Stimulated activated CD4-positive, alpha-beta T cell treated with anti-CD3 and anti-CD28 coated beads, Interleukin-12 subunit alpha, Interleukin-12 subunit beta, amount 100 ng/mL, for 24 hours (primary cell): Measurements from ENCODE around the gene CRABP2.

Source experiments
- DNase-seq, 2 experiments: peaks; one replicate each; pipeline ENCODE4 v3.0.0-alpha.2; 2020; ENCODE audit warnings: low read depth in 2 of 2

Gene CRABP2

DNA sequence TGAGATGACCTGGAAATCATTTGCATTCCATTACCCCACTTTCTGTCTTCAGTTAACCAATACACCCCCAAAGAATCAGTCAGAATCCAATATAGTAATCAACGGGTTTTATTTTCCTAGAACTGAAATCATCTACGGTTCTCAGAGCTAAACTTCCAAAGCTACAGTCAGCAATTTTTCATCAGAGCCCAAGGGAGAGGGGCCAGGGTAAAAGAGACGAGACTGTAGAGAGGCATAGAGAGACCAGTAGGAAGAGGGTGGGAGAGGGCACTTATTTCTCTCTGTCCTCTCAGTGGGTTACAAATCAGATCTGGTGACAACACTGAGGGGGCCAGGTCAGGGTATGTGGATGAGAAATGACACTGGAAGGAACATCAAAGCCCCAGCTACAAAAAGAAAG lies 36.6 kb upstream of the CRABP2 start:
- DNase-seq, result no peak

DNA sequence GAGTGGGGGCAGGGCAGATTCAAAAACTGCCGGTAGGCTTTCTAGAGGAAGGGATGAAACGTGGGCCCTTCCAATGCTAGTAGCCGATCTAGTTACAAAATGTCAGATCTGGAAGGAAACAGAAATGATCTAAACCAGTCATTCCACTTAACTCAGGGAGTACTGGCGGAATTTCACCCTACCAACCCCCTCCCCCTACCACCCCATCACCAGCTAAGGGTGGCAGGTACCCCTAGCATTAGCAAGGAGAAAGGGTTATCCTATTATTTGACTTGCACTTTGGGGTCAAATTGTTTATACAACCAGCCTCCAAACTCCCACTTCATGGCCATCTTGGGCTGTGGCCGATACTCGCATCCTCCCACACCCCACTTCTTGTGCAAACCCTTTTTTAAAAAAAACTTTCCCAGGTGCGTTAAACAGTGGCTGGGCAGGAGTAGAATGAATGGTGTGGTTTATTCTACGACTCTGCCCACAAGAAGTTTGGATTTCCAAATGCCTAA lies 36.1 kb upstream of the CRABP2 start:
- DNase-seq, result no peak

DNA sequence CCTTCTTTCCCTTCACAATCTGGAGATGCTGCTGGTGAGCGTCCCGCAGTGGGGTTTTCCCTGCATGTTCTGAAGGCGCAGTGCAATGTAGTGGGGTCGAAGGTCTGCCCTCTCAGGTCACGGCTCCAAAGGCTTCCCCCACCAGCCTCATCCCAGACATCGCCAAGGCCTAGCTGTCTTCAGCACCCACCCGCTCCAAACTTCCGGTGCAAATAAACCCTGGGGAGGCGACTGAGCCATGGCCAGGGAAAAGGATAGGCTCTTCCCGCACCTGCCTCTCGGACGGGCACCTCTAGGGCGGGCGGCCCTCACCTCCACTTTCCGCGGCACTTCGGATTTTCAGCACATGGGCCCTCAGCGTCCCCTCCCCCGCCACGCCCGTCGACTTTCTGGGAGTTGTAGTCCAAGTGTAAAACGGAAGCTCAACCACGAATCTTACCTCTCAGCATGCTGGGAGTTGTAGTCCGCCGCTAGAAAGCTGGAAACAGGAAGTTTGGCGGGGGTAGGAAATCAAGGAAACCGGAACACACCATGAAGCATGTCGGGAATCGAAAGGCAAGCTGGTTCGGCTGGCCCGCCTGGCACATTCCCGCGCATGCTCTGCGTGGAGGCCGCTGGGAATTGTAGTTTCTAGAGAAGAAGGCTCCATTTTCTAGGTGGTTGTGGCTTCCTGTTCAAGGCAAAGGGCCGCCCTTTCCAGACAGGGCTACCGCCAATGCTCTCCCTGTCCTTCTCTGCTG lies 35.5 kb upstream of the CRABP2 start, which contains the start of gene MRPL24:
Gene MRPL24 (minus strand): TSS at position 348 of the 740 bp plus-strand sequence. CDS start 2,384 bp downstream, outside the sequence.
- DNase-seq, result peak; percentile 92 to 94

DNA sequence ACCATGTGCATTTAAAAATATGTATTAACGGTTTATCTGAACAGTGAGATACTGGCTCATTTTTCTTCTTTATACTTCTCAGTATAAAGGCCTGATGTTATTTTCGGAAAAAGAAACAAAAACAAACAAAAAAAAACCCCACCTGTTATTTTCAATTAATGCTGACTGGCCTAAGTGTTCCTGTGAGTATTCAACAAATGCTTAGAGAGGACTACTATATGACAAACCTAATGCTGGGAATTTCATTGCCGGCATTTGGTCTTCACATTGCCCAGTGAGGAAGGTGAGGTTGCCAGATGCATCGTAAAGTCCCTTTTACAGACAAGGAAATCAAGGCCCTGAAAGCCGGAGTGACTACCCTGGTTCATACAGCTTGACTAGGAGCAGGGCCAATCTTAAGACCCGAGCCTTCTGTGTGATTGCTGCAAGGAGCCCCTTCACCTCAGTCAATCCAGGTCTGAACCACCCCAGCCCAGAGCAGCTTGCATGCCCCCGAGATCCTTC lies 34.9 kb upstream of the CRABP2 start:
- no peak for DNase-seq

DNA sequence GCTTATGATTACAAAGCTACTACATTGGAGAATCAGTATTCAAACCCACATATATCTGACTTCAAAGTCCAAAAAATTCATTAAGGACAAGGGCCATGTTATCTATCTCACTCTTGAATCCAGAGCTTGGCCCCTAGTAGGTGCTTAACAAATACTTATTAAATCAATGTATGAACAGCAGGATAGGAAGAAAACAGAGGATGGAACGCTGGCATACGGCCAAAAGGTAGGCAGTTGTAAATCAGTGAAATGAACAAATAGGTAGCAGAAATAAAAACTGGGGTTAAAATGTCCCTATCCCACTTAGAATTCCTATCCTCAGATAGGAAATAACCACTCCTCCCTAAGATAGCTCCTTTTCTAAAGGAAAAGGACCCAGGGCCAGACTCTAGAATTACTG lies 33.5 kb upstream of the CRABP2 start:
- no peak for DNase-seq

GRCh38 chr1:156738407-156738806 lies 33.0 kb upstream of the CRABP2 start:
- no peak for DNase-seq

GRCh38 chr1:156733989-156734584 lies 28.7 kb upstream of the CRABP2 start:
- DNase-seq, result no peak

- peak; percentile 87 to 94 for DNase-seq
Measured at GRCh38 chr1:156728599-156729462, 23.4 kb upstream of the CRABP2 start, which contains the start of gene ISG20L2. Gene ISG20L2 (minus strand): TSS chr1:156728766. CDS start chr1:156727652, 1,114 bp downstream.

DNA sequence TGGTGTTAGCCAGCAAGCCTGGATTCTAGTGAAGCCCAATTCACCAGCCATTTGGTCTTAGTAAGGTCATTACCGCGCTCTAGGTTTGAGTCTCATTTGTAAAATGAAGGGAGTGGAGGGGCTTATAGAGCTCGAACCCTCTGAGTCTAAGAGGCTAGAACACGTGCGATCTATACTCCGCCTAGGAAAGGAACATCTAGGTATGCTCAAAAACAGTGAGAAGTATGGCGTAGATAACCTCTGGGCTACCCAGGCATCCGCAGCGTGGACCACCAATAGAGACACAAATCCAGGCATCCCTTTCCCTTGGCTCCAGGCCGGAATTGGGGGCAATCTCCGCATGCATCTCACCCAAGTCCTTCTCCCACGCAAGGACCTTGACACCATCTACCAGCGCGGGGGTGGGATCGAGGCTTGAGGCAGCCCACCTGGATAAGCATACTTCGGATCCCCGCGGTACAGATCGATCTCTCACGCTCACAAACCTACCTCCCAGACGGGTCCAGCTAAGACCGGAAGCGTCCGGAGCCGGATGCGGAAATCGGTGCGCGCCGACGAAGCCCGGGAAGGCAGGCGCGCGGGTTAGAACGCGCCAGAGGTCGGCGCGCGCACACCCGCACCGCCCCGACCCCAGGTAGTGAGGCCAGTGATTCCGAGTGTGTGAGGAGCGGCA lies 22.7 kb upstream of the CRABP2 start, which contains the start of gene METTL25B:
Gene METTL25B (plus strand): TSS at position 544 of the 673 bp plus-strand sequence. CDS start 636 bp downstream, outside the sequence.
- DNase-seq, result peak; percentile 65 to 75

- DNase-seq, result no peak
Measured at GRCh38 chr1:156727492-156727891, 22.1 kb upstream of the CRABP2 start.

DNA sequence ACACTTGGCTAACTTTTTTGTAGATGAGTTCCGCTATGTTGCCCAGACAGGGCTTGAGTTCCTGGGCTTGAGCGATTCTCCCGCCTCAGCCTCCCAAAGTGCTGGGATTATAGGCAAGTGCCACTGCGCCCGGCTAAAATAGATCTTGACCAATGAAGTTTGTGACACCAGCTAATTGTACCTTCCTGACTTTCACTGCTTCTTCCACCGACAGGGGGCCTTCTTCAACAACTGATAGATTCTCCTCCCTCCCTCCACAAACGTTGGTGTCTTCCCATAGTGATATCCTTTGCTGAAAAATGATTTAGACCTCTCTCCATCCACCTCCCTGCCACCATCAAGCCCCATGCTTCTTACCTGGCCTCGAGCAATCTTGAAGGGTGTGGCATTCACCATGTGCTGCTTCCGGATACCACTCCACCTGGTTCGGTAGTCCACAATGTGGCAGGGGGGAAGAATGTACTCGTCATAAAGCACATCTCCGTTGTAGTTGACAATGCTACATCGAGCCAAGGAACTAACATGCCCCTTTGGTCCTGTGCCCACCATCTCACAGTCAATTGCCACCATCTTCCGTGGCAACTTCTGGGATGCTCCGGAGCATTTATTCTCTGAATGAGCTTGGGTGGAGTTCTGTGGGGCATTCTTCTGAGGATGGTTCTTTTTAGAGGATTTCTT lies 21.3 kb upstream of the CRABP2 start:
- DNase-seq, result peak in 1 of 2 experiments; percentile 48

- DNase-seq, result peak; percentile 45 to 72
Measured at GRCh38 chr1:156725683-156726280, 20.4 kb upstream of the CRABP2 start.

DNA sequence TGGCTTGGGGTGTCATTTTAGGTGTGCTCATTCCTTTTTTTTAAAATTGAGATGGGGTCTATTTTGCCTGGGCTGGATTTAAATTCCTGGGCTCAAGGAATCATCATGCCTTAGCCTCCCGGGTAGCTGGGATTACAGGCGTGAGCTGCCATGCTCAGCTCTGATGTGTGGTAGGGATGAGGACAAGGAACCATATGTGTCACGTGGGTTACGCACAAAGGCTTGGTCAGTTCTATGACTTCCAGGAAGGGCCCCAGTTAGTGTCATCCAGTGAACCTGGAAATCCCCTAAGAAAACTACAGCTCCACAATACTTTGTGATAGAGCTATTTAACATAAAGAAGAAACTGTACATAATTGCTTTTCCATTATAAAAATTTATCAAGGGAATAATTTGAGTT lies 16.2 kb upstream of the CRABP2 start:
- DNase-seq, result no peak

GRCh38 chr1:156721131-156721530 lies 15.7 kb upstream of the CRABP2 start:
- DNase-seq, result no peak

DNA sequence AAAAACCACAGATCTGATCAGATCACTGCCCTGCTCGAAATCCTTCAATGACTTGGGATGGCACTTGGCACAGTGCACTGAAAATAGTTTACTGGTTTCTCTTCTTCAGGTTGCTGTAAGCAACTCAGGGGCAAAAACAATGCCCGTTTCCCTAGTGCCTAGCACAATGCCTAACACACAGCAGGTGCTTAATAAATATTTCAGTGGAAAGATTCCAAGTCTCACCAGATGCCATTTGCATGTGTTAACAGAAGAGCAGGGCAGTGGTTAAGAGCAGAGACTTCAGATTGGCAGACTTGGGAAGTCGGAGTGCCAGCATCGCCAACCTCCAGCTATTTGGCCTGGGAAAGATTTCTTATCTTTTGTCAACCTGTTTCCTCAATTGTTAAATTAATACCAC lies 12.0 kb upstream of the CRABP2 start:
- DNase-seq, result no peak

DNA sequence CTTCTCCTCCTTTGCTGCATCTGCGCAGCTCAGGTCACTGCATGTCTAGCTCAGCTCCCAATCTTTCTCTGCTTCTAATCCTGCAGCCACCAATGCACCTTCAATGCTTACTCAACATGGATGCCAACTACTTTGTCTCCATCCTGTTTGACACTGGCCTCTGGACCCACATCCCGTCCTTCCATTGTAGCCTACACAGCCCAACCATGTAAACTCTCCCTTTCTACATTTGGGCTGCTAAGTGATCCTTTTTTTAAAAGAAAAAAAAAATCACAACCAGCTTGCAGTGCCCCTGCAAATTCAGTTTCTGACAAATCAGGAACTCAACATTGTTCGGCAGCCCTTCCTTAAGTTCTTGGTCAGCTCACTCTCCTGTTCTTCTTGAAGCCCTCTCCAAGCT lies 9.4 kb upstream of the CRABP2 start:
- no peak for DNase-seq

GRCh38 chr1:156712626-156713025 lies 7.2 kb upstream of the CRABP2 start:
- DNase-seq, result no peak

- no peak for DNase-seq
Measured at GRCh38 chr1:156711011-156711817, 5.8 kb upstream of the CRABP2 start.

- no peak for DNase-seq
Measured at GRCh38 chr1:156709757-156710489, 4.5 kb upstream of the CRABP2 start.
